HG03378 (cell line): ENCODE results near the gene TAF8.

ENCODE experiments used
- ATAC-seq: cut with Tn5 transposase; IDR thresholded peaks from one replicate; pipeline ENCODE4 v1.9.1; 2021; ENCODE audit warnings: mild to moderate bottlenecking, moderate library complexity; ENCODE audit not compliant: unreplicated experiment

TAF8 gene

GRCh38 chr6:42120895-42121865 is 70.9 kb downstream of the TAF8 start:
- ATAC-seq, result no peak

- ATAC-seq, result no peak
These were observed 73.2 kb downstream of the TAF8 start for GRCh38 chr6:42123379-42124103.

- no peak for ATAC-seq
These were observed 74.0 kb downstream of the TAF8 start for GRCh38 chr6:42124223-42124836.

- no peak for ATAC-seq
These were observed 74.9 kb downstream of the TAF8 start for GRCh38 chr6:42125231-42125630.

GRCh38 chr6:42125663-42126062 is 75.3 kb downstream of the TAF8 start:
- no peak for ATAC-seq

GRCh38 chr6:42128460-42129359 is 78.4 kb downstream of the TAF8 start:
- no peak for ATAC-seq

GRCh38 chr6:42129360-42129676 is 79.0 kb downstream of the TAF8 start:
- ATAC-seq, result no peak

- ATAC-seq, result no peak
These were observed 81.2 kb downstream of the TAF8 start for GRCh38 chr6:42131531-42131930.

GRCh38 chr6:42133926-42134325 is 83.6 kb downstream of the TAF8 start:
- ATAC-seq, result no peak

GRCh38 chr6:42135161-42135560 is 84.8 kb downstream of the TAF8 start:
- ATAC-seq, result no peak

GRCh38 chr6:42135722-42136121 is 85.4 kb downstream of the TAF8 start:
- no peak for ATAC-seq

GRCh38 chr6:42136508-42137193 is 86.3 kb downstream of the TAF8 start:
- no peak for ATAC-seq
